K562 (cell line): ENCODE measurements around the gene POR. TPM values are rescaled to one million over a fixed set of nuclear protein-coding genes. Genes with fewer than 3 reads are reported as not detected.

ENCODE experiments used
- ATAC-seq: fragments of 200-7000 bp; cut with Tn5 transposase; 3 replicates; pipeline ENCODE4 v1.9.1; 2020; ENCODE audit warnings: moderate library complexity
- BruUV-seq: library from RNA; stranded (reverse); fragments of 400-500 nt; replicated peaks from 2 replicates; lab custom pipeline; 2021; lab: Mats Ljungman, UMichigan
- CTCF ChIA-PET: fragments of 300-600 bp; formaldehyde crosslinking; extraction: SDS; loops from one replicate; lab custom pipeline; 2021; ENCODE audit warnings: low intra/inter-chr PET ratio; lab: Yijun Ruan, JAX
- POLR2A ChIA-PET: fragments of 300-600, 350-650 bp; sonication (Branson Sonifier 250); formaldehyde crosslinking; extraction: SDS; loops from one replicate; lab custom pipeline; 2021; ENCODE audit warnings: antibody characterized with exemption, inconsistent platforms; lab: Yijun Ruan, JAX
- DNase-seq, 4 experiments: peaks; one replicate each; pipeline versions ENCODE4 v3.0.0 to v3.0.0-alpha.2; 2011 to 2018; ENCODE audit warnings: low spot score in 3 of 4, mixed read lengths in 3 of 4; ENCODE audit errors: extremely low read depth in 1 of 4
- FAIRE-seq: peaks from 2 replicates; lab custom pipeline; 2011; peaks lifted over from hg19 to GRCh38; lab: Jason Lieb, UNC
- H2AFZ ChIP-seq: 2 replicates; pipeline ENCODE4 v1.6.0; 2011; ENCODE audit warnings: low read depth, low read length, control low read depth, inconsistent platforms
- H3K27ac ChIP-seq: fragments of 200-600 bp; 3 replicates; pipeline ENCODE4 v1.8.0; 2011; ENCODE audit warnings: low read depth, mild to moderate bottlenecking, control low read depth, inconsistent platforms, low read length, moderate library complexity, mixed read lengths; ENCODE audit errors: extremely low read depth
- H3K27me3 ChIP-seq, 2 experiments: fragments of 300-600 bp in 1 of 2; 2 replicates in 1 of 2; 3 replicates in 1 of 2; pipeline versions ENCODE4 v1.6.0 to v1.8.0; 2011; ENCODE audit warnings: inconsistent platforms in 2 of 2, low read length in 2 of 2, mild to moderate bottlenecking in 1 of 2, mixed read lengths in 1 of 2, moderate library complexity in 1 of 2; ENCODE audit not compliant: control insufficient read depth in 2 of 2, insufficient read depth in 2 of 2
- H3K36me3 ChIP-seq: fragments of 300-600 bp; 3 replicates; pipeline ENCODE4 v1.8.0; 2011; ENCODE audit warnings: mild to moderate bottlenecking, low read length, inconsistent platforms; ENCODE audit not compliant: control insufficient read depth, insufficient read depth
- H3K4me1 ChIP-seq, 2 experiments: fragments of 200-600 bp in 1 of 2; replicated peaks in 1 of 2; 2 replicates in 1 of 2; 3 replicates in 1 of 2; pipeline versions ENCODE4 v1.5.1 to v1.8.0; 2011; ENCODE audit warnings: inconsistent platforms in 2 of 2, low read length in 2 of 2, mild to moderate bottlenecking in 1 of 2, mixed read lengths in 1 of 2, moderate library complexity in 1 of 2; ENCODE audit not compliant: control insufficient read depth in 2 of 2, insufficient read depth in 2 of 2
- H3K4me2 ChIP-seq: 2 replicates; pipeline ENCODE4 v1.6.1; 2011; ENCODE audit warnings: low read length, control low read depth, inconsistent platforms, mixed read lengths; ENCODE audit not compliant: insufficient read depth
- H3K4me3 ChIP-seq: fragments of 200-600 bp; sonication (generic), shearing (Covaris generic); 2 replicates; pipeline ENCODE4 v1.5.1; 2016; ENCODE audit warnings: control low read depth, inconsistent platforms
- H3K79me2 ChIP-seq: fragments of 200-600 bp; 3 replicates; pipeline ENCODE4 v1.8.0; 2011; ENCODE audit warnings: low read length, inconsistent platforms; ENCODE audit not compliant: control insufficient read depth, insufficient read depth
- H3K9ac ChIP-seq, 2 experiments: 2 replicates each; pipeline versions ENCODE4 v1.6.0 to v1.6.1; 2011; ENCODE audit warnings: low read depth in 2 of 2, low read length in 2 of 2, control low read depth in 1 of 2, inconsistent platforms in 1 of 2, mild to moderate bottlenecking in 1 of 2, mixed read lengths in 1 of 2; ENCODE audit not compliant: insufficient read depth in 1 of 2
- H3K9me1 ChIP-seq: one replicate; pipeline ENCODE4 v1.6.0; 2011; ENCODE audit warnings: inconsistent platforms, mild to moderate bottlenecking, low read length, moderate library complexity; ENCODE audit not compliant: control insufficient read depth, insufficient read depth
- H3K9me3 ChIP-seq: replicated peaks from 2 replicates; pipeline ENCODE4 v1.5.1; 2011; ENCODE audit warnings: low read depth, low read length, inconsistent platforms; ENCODE audit not compliant: control insufficient read depth, insufficient read depth
- H4K20me1 ChIP-seq: replicated peaks from 2 replicates; pipeline ENCODE4 v1.6.1; 2011; ENCODE audit warnings: low read length, inconsistent platforms, mixed read lengths; ENCODE audit not compliant: control insufficient read depth, insufficient read depth
- CEBPB ChIP-seq: fragments of 450-650 bp; IDR thresholded peaks from 2 replicates; pipeline ENCODE4 v1.6.1; 2016; ENCODE audit warnings: missing genetic modification characterization, missing compliant biosample characterization
- HNRNPUL1 ChIP-seq: fragments of 200-400 bp; formaldehyde crosslinking; IDR thresholded peaks from 2 replicates; pipeline ENCODE4 v1.6.1; 2017; ENCODE audit warnings: low read length
- PPARD ChIP-seq: fragments of 250-450 bp; sonication (Bioruptor Pico); IDR thresholded peaks from 2 replicates; pipeline ENCODE4 v1.8.0; 2022; ENCODE audit warnings: inconsistent platforms, mild to moderate bottlenecking, moderate library complexity
- ZNF780A ChIP-seq: fragments of 250-450 bp; sonication (Bioruptor Pico); IDR thresholded peaks from 2 replicates; pipeline ENCODE4 v1.5.0; 2021; ENCODE audit warnings: mild to moderate bottlenecking
- ZNF785 ChIP-seq: fragments of 250-450 bp; sonication (Bioruptor Pico); IDR thresholded peaks from 2 replicates; pipeline ENCODE4 v1.4.0; 2020; ENCODE audit warnings: mild to moderate bottlenecking
- WGBS: fragments of 100-300 bp; shearing (Covaris generic); methylation state at CpG from one replicate; pipeline ENCODE4 v1.1.6; 2016; ENCODE audit warnings: low coverage, mixed read lengths; ENCODE audit not compliant: insufficient coverage; ENCODE audit errors: missing lambda C conversion rate; 5-methylcytosine and 5-hydroxymethylcytosine counted together
- in situ Hi-C: fragments of 300-500 bp; cut with MboI; formaldehyde crosslinking; loops from 4 replicates; pipeline ENCODE4 v1.15.0; 2018; ENCODE audit warnings: inconsistent platforms, mixed read lengths
- intact Hi-C: fragments of 100-400 bp; cut with micrococcal nuclease; formaldehyde crosslinking; loops from 2 replicates; pipeline ENCODE4 v1.14.2; 2022
- polyA plus RNA-seq, 8 experiments: library from polyadenylated mRNA; depleted of rRNA in 4 of 8; stranded (reverse) in 5 of 8; unstranded in 3 of 8; fragments of >200 nt; fragmentation: Nextera tagmentation in 2 of 8; fragmentation: Illumina TruSeq in 1 of 8; extraction: Ambion mirVana in 2 of 8; extraction: Trizol in 1 of 8; gene quantifications; 2 replicates each; pipeline versions ENCODE4 v1.2.1 to v1.2.3, GENCODE V29; 2011 to 2014; ENCODE audit warnings: inconsistent platforms in 1 of 8, missing spikeins in 1 of 8
- total RNA-seq, 7 experiments: library from RNA; depleted of rRNA in 6 of 7; stranded (reverse); fragments of >200 nt in 6 of 7; fragmentation: Illumina TruSeq in 2 of 7; extraction: Trizol in 2 of 7; gene quantifications; 2 replicates each; pipeline versions ENCODE4 v1.2.1 to v1.2.3, GENCODE V29; 2011 to 2021; ENCODE audit warnings: low replicate concordance in 1 of 7

Gene POR
- total and polyA plus RNA-seq, 9 of the 15 experiments (the other 6 are each of a cell fraction or from before 2014, with no cell fraction given) = 4.7 to 142 (median 40.8) TPM

- in situ Hi-C loops = no loop called here
- ChIA-PET POLR2A (interaction anchor here (0.8 to 2.6 kb wide), 10 partner anchors 10 to 103 kb away, joined by 3 to 48 read pairs (median 5); no protein-coding TSS in a partner anchor), CTCF (no interaction called here)
- H3K9ac ChIP-seq = no peak overlapping the region
- H3K79me2 ChIP-seq = peaks cover 72% of the 10 kb centered on the region
- TF ChIP-seq HNRNPUL1 (no peak), CEBPB (peak; percentile 60), ZNF780A (no peak), PPARD (CRISPR knock-in tag) (no peak), ZNF785 (CRISPR knock-in tag) (no peak)
- peaks cover 8% of the 10 kb centered on the region for H3K9me1 ChIP-seq
- H3K4me2 ChIP-seq = no peak overlapping the region; the same call in 1 of the 2 replicates
- no peak overlapping the region for H2AFZ ChIP-seq
- FAIRE-seq (no peak), ATAC-seq (no peak), DNase-seq (no peak)
- BruUV-seq = no TSS peak
- WGBS = 76% methylated on average over 11 of the region's 11 CpGs
- no peak overlapping the region for H3K27ac ChIP-seq
- H3K27me3 ChIP-seq = no peaks in the 10 kb centered on the region
- H3K4me1 ChIP-seq = peaks cover 31 to 43% of the 10 kb centered on the region in 2 experiments; a peak in 4 of 5 replicates
- H3K9me3 ChIP-seq = no peaks in the 10 kb centered on the region
- intact Hi-C loops = no loop called here
- H4K20me1 ChIP-seq = peaks cover 14% of the 10 kb centered on the region
- H3K36me3 ChIP-seq = peaks cover 10% of the 10 kb centered on the region; the same call in 2 of the 3 replicates
- H3K4me3 ChIP-seq = peak overlapping the region; percentile 97; the same call in 1 of the 2 replicates
Measured at GRCh38 chr7:75916685-75917634, 2.0 kb downstream of the POR start.
